CD4-positive, alpha-beta T cell treated with Interleukin-6 for 4 hours (primary cell): ENCODE measurements around the gene OR10AD1.
"Not testable (repeated sequence)": the region's sequence is repeated elsewhere in the genome, so short reads cannot be mapped to it uniquely, and the experiment has no call there.

Experiments used
- DNase-seq: peaks from one replicate; pipeline ENCODE4 v3.0.0-alpha.2; 2020; ENCODE audit warnings: mixed read lengths

Gene OR10AD1

DNA sequence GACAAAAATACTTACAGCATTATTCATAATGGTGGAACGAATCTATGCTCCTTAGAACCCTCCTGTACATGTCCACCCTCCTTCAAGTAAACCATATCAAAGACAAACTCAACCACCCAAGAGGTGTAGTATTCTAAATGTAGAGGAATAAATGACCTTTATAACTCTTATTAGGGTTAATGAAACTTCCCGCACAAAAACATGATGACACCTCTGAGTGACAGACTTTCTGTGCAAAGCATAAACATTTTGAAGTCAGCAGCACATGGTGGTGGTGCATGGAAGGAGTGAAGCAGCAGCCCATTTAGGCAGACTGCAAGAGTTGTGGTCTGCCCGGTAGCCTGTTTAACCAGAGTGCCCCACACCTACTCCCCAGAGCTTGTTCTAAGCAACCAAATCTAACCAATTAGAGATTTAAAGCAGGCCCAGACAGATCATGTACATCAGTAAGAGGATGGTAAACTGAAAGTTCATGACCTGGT lies 45.2 kb downstream of the OR10AD1 start:
- DNase-seq, result peak; percentile 3

DNA sequence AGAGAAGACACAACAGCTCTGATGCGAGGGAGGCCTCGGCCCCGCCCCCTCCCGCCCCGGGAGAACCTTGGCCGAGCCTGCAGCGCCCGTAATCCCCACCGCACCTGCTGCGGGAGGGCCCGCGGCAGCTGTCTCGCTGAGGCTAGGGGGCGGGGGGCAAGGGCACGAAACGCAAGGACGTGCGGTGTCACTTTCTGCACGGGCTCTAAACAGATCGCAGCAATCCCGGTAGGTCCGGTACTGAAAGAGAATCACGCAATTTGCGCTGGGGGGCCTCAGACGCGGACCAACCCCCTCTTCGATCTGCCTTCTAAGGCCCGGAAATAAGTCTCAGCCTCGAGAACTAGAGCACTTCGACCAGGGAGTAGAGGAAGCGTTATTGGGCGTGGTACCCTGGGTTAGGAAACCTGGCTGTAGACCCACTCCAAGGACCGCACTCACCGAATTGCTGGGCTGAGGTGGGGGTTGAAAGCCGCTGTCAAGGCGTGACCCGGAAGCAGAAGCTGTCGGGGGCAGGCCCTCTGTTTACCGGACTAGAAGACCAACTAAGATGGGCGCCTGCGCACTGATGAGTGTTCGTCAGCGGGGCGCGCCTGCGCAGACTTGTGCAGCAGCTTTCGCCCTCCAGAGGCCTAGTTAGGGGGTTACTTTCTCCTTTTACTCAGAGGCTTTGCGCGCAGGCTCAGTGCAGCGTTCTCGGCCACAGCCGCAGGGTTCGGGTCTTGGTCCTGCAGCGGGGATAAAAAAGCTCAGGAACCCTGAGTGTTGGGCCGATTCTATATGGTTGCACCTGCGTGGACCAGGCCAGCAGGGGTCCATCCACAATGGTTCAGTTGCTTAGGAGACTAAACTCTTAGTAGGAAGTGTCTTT lies 45.8 kb downstream of the OR10AD1 start, which contains the start of gene ASB8:
Gene ASB8, minus strand, starts transcription at position 498 of the 871 bp plus-strand sequence. CDS start 4,019 bp downstream, outside the sequence.
- peak; percentile 99 for DNase-seq

DNA sequence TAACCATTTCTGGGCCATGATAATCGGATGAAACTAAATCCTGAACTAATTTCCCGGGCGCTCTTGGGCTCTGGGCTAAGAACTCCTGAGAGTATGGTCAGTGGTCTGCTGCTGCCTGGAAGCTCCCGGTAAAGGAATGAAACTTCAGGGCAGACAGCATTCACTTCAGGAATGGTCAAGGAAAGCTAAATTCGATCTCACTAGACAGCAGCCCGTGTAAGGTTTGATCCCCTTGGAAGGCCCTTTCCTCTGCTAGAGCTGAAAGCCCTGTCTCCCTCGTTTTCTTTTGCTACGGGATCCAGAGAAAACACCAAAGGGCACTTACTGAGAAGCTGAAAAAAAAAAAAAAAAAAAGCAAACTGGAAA lies 46.5 kb downstream of the OR10AD1 start:
- no peak for DNase-seq

DNA sequence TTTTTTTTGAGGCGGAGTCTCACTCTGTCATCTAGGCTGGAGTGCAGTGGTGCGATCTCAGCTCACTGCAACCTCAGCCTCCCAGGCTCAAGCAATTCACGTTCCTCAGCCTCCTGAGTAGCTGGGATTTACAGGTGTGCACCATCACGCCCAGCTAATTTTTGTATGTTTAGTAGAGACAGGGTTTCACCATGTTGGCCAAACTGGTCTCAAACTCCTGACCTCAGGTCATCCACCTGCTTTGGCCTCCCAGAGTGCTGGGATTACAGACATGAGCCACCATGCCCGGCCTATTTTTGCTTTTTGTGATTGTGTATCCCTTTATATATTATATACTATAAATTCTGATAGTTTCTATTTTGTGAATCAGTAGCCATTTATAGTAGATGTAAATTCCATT lies 47.3 kb downstream of the OR10AD1 start:
- not testable (repeated sequence) for DNase-seq
